H9 (cell line): ENCODE measurements around the gene WDR20. TPM values are rescaled to one million over a fixed set of nuclear protein-coding genes. Genes with fewer than 3 reads are reported as not detected.

Experiments used
- DNase-seq: peaks from one replicate; pipeline ENCODE4 v3.0.0-alpha.2; 2017
- H2AFZ ChIP-seq: one replicate; pipeline ENCODE4 v1.6.1; 2013; ENCODE audit warnings: mild to moderate bottlenecking, low read length, control low read depth, moderate library complexity
- H2AK5ac ChIP-seq: 2 replicates; pipeline ENCODE4 v1.6.1; 2013; ENCODE audit warnings: low read length, control low read depth, mixed read lengths; ENCODE audit not compliant: insufficient read length
- H2BK120ac ChIP-seq: one replicate; pipeline ENCODE4 v1.6.1; 2013; ENCODE audit warnings: low read depth, mild to moderate bottlenecking, low read length, control low read depth, inconsistent platforms; ENCODE audit not compliant: poor library complexity, severe bottlenecking
- H2BK12ac ChIP-seq: 2 replicates; pipeline ENCODE4 v1.6.1; 2013; ENCODE audit warnings: low read length, control low read depth, mixed read lengths, low read depth; ENCODE audit not compliant: insufficient read length
- H2BK15ac ChIP-seq: 2 replicates; pipeline ENCODE4 v1.6.1; 2013; ENCODE audit warnings: low read depth, low read length, control low read depth
- H2BK20ac ChIP-seq: one replicate; pipeline ENCODE4 v1.6.1; 2013; ENCODE audit warnings: low read depth, mild to moderate bottlenecking, low read length, control low read depth, inconsistent platforms; ENCODE audit not compliant: poor library complexity, severe bottlenecking
- H2BK5ac ChIP-seq: 2 replicates; pipeline ENCODE4 v1.6.1; 2013; ENCODE audit warnings: low read length, control low read depth, mixed read lengths; ENCODE audit not compliant: insufficient read length
- H3K14ac ChIP-seq: 2 replicates; pipeline ENCODE4 v1.6.1; 2013; ENCODE audit warnings: low read length, control low read depth; ENCODE audit not compliant: insufficient read depth
- H3K18ac ChIP-seq: 2 replicates; pipeline ENCODE4 v1.6.1; 2013; ENCODE audit warnings: low read depth, mild to moderate bottlenecking, mixed read lengths, low read length, control low read depth; ENCODE audit not compliant: insufficient read length
- H3K23ac ChIP-seq: 2 replicates; pipeline ENCODE4 v1.6.1; 2013; ENCODE audit warnings: low read length, control low read depth, mixed read lengths, low read depth; ENCODE audit not compliant: insufficient read length
- H3K23me2 ChIP-seq: 2 replicates; pipeline ENCODE4 v1.6.1; 2013; ENCODE audit warnings: low read depth, mild to moderate bottlenecking, mixed read lengths, low read length, control low read depth; ENCODE audit not compliant: insufficient read length, poor library complexity, severe bottlenecking
- H3K27ac ChIP-seq: 2 replicates; pipeline ENCODE4 v1.5.1; 2013; ENCODE audit warnings: low read length, control low read depth, mixed read lengths, low read depth; ENCODE audit not compliant: insufficient read length
- H3K27me3 ChIP-seq: 2 replicates; pipeline ENCODE4 v1.6.1; 2013; ENCODE audit warnings: low read length, control low read depth, inconsistent platforms; ENCODE audit not compliant: insufficient read depth
- H3K4ac ChIP-seq: 2 replicates; pipeline ENCODE4 v1.6.1; 2013; ENCODE audit warnings: low read depth, mild to moderate bottlenecking, control low read depth, inconsistent platforms, low read length, moderate library complexity
- H3K4me1 ChIP-seq: 2 replicates; pipeline ENCODE4 v1.6.1; 2013; ENCODE audit warnings: low read length, control low read depth, inconsistent platforms; ENCODE audit not compliant: insufficient read depth
- H3K4me2 ChIP-seq: 2 replicates; pipeline ENCODE4 v1.6.1; 2013; ENCODE audit warnings: low read length, control low read depth, mixed read lengths; ENCODE audit not compliant: insufficient read length, insufficient read depth
- H3K56ac ChIP-seq: 2 replicates; pipeline ENCODE4 v1.6.1; 2013; ENCODE audit warnings: low read depth, mild to moderate bottlenecking, mixed read lengths, low read length, control low read depth; ENCODE audit not compliant: insufficient read length
- H3K79me1 ChIP-seq: 2 replicates; pipeline ENCODE4 v1.6.1; 2013; ENCODE audit warnings: low read depth, mild to moderate bottlenecking, moderate library complexity, low read length, control low read depth, inconsistent platforms; ENCODE audit not compliant: insufficient read depth, poor library complexity, severe bottlenecking
- H3K79me2 ChIP-seq: 2 replicates; pipeline ENCODE4 v1.6.1; 2013; ENCODE audit warnings: low read length, control low read depth, inconsistent platforms; ENCODE audit not compliant: insufficient read depth
- H3K9ac ChIP-seq: 2 replicates; pipeline ENCODE4 v1.6.1; 2013; ENCODE audit warnings: low read length, control low read depth, mixed read lengths; ENCODE audit not compliant: insufficient read length; ENCODE audit errors: extremely low read depth
- H3K9me3 ChIP-seq: one replicate; pipeline ENCODE4 v1.6.1; 2013; ENCODE audit warnings: low read depth, low read length, inconsistent platforms; ENCODE audit not compliant: control insufficient read depth
- H3T11ph ChIP-seq: one replicate; pipeline ENCODE4 v1.6.1; 2013; ENCODE audit warnings: mild to moderate bottlenecking, low read length, control low read depth, inconsistent platforms
- H4K20me1 ChIP-seq: one replicate; pipeline ENCODE4 v1.6.1; 2013; ENCODE audit not compliant: control insufficient read depth, insufficient read length, insufficient read depth
- H4K5ac ChIP-seq: 2 replicates; pipeline ENCODE4 v1.6.1; 2013; ENCODE audit warnings: low read depth, mild to moderate bottlenecking, mixed read lengths, low read length, control low read depth; ENCODE audit not compliant: insufficient read length
- H4K8ac ChIP-seq: replicated peaks from 2 replicates; pipeline ENCODE4 v1.6.1; 2013; ENCODE audit warnings: low read length, control low read depth, mixed read lengths, low read depth; ENCODE audit not compliant: insufficient read length
- H4K91ac ChIP-seq: 2 replicates; pipeline ENCODE4 v1.6.1; 2013; ENCODE audit warnings: low read depth, mild to moderate bottlenecking, moderate library complexity, mixed read lengths, low read length, control low read depth; ENCODE audit not compliant: insufficient read length
- H3K27ac Mint-ChIP-seq, 3 experiments: 2 replicates in 2 of 3; 3 replicates in 1 of 3; pipeline ENCODE4 v1.8.0; 2020 to 2021; ENCODE audit warnings: mixed read lengths in 3 of 3, mild to moderate bottlenecking in 1 of 3, moderate library complexity in 1 of 3
- H3K27me3 Mint-ChIP-seq: 2 replicates; pipeline ENCODE4 v1.8.0; 2021; ENCODE audit warnings: low read depth, mild to moderate bottlenecking, moderate library complexity, mixed read lengths
- H3K36me3 Mint-ChIP-seq, 3 experiments: 2 replicates in 2 of 3; 3 replicates in 1 of 3; pipeline ENCODE4 v1.8.0; 2020 to 2021; ENCODE audit warnings: low read depth in 3 of 3, mixed read lengths in 3 of 3; ENCODE audit not compliant: insufficient read depth in 1 of 3
- H3K4me1 Mint-ChIP-seq, 2 experiments: 2 replicates each; pipeline ENCODE4 v1.8.0; 2020; ENCODE audit warnings: mixed read lengths in 2 of 2
- H3K4me3 Mint-ChIP-seq, 2 experiments: 2 replicates in 1 of 2; 3 replicates in 1 of 2; pipeline ENCODE4 v1.8.0; 2020 to 2021; ENCODE audit warnings: mild to moderate bottlenecking in 2 of 2, mixed read lengths in 2 of 2, moderate library complexity in 1 of 2
- H3K9me3 Mint-ChIP-seq, 2 experiments: 2 replicates in 1 of 2; 3 replicates in 1 of 2; pipeline ENCODE4 v1.8.0; 2020; ENCODE audit warnings: mild to moderate bottlenecking in 2 of 2, mixed read lengths in 2 of 2, moderate library complexity in 1 of 2
- WGBS: extraction: QIAGEN DNeasy Blood & Tissue Kit; methylation state at CpG from one replicate; pipeline ENCODE4 v1.1.7; 2013; ENCODE audit warnings: missing lambda C conversion rate, low lambda C conversion rate, mixed read lengths; ENCODE audit not compliant: insufficient read length; ENCODE audit errors: extremely low coverage; 5-methylcytosine and 5-hydroxymethylcytosine counted together
- total RNA-seq: library from RNA; stranded (reverse); gene quantifications from 2 replicates; pipeline ENCODE4 v1.2.1, GENCODE V29; 2021
- TF ChIP-seq, protein P1 (sequence below): fragments of 200-600 bp; sonication (generic); conservative IDR thresholded peaks from 3 replicates; pipeline ENCODE4 v1.8.0; 2021; ENCODE audit warnings: antibody characterized with exemption, mild to moderate bottlenecking

Gene WDR20
- total RNA-seq, 1 experiment from 2014 or later: 31.6 TPM

DNA sequence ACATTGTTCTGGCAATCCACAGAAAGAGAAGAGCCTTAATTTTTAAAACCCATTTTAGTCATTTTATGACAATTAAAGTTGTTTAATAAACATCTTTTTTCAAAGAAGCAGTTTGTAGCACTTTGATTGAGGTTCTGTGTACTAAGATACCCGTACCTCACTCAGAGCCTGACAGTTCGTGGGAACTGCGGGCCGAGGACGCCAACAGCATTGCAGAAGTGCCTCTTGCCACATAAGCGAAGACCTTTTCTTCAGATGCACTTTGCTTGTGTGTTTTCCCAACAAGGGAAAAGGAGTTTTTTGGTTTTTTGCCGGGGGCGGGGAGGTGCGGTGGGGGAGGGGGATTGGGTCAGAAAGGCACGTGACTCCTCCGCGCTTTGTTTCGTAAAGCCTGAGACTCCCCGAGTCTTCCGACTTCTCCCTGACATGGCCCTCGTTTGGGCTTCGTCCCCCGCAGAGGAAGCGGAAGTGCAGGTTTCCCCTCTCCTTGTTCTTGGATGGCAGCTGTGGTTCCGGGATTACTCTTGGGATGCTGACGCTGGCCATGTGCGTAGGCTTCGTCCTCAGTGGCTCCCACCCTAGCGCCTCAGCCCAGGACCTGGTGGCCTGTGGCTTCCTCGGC, 70.8 kb downstream of the WDR20 start:
- no peaks in the 10 kb centered on the region for H4K20me1 ChIP-seq

More for the DNA sequence above, 70.8 kb downstream of the WDR20 start:
- no peak overlapping the region for H2AFZ ChIP-seq
- no peak overlapping the region for H2BK120ac ChIP-seq
- H3K27me3 Mint-ChIP-seq: no peaks in the 10 kb centered on the region
- H3K4me1 ChIP-seq: no peaks in the 10 kb centered on the region
- no peak overlapping the region for H4K91ac ChIP-seq
- H3T11ph ChIP-seq: no peak overlapping the region
- no peaks in the 10 kb centered on the region for H3K9me3 Mint-ChIP-seq
- no peaks in the 10 kb centered on the region for H3K27me3 ChIP-seq
- H3K18ac ChIP-seq: no peak overlapping the region
- H3K79me1 ChIP-seq: no peaks in the 10 kb centered on the region
- no peak overlapping the region for H3K4me3 Mint-ChIP-seq
- peaks cover 4 to 23% (median 15%) of the 10 kb centered on the region in 3 experiments; a peak in 6 of 7 replicates for H3K36me3 Mint-ChIP-seq
- H3K79me2 ChIP-seq: no peaks in the 10 kb centered on the region
- H2BK20ac ChIP-seq: no peak overlapping the region
- WGBS: no CpG with 5 or more reads among the region's 25 CpGs
- no peak for DNase-seq
- H3K56ac ChIP-seq: no peak overlapping the region
- no peak overlapping the region for H3K4ac ChIP-seq
- H4K5ac ChIP-seq: no peak overlapping the region
- peak overlapping the region in 2 of 3 experiments; percentile 77 to 85; a peak in 3 of 7 replicates for H3K27ac Mint-ChIP-seq
- no peak overlapping the region for H2BK12ac ChIP-seq
- no peak overlapping the region for H2BK15ac ChIP-seq
- no peak overlapping the region for H3K23ac ChIP-seq
- no peak overlapping the region for H3K4me2 ChIP-seq
- H3K14ac ChIP-seq: no peak overlapping the region
- no peak overlapping the region for H3K9ac ChIP-seq
- H3K9me3 ChIP-seq: no peaks in the 10 kb centered on the region
- peaks cover 11 to 29% of the 10 kb centered on the region in 2 experiments for H3K4me1 Mint-ChIP-seq
- H4K8ac ChIP-seq: no peak overlapping the region
- TF ChIP-seq, protein P1, sequence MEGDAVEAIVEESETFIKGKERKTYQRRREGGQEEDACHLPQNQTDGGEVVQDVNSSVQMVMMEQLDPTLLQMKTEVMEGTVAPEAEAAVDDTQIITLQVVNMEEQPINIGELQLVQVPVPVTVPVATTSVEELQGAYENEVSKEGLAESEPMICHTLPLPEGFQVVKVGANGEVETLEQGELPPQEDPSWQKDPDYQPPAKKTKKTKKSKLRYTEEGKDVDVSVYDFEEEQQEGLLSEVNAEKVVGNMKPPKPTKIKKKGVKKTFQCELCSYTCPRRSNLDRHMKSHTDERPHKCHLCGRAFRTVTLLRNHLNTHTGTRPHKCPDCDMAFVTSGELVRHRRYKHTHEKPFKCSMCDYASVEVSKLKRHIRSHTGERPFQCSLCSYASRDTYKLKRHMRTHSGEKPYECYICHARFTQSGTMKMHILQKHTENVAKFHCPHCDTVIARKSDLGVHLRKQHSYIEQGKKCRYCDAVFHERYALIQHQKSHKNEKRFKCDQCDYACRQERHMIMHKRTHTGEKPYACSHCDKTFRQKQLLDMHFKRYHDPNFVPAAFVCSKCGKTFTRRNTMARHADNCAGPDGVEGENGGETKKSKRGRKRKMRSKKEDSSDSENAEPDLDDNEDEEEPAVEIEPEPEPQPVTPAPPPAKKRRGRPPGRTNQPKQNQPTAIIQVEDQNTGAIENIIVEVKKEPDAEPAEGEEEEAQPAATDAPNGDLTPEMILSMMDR: no peak
- no peak overlapping the region for H2AK5ac ChIP-seq
- H2BK5ac ChIP-seq: no peak overlapping the region
- H3K23me2 ChIP-seq: no peaks in the 10 kb centered on the region
- H3K27ac ChIP-seq: no peak overlapping the region
